Chondrocyte (in vitro differentiated cells): ENCODE data around the gene BRICD5. TPM values are rescaled to one million over a fixed set of nuclear protein-coding genes. Genes with fewer than 3 reads are reported as not detected.
"Not testable (repeated sequence)": the region's sequence is repeated elsewhere in the genome, so short reads cannot be mapped to it uniquely, and the experiment has no call there.

Source experiments
- DNase-seq: peaks from one replicate; pipeline ENCODE4 v3.0.0; 2021; ENCODE audit warnings: mixed read lengths, low spot score
- H3K27ac Mint-ChIP-seq: one replicate; pipeline ENCODE4 v1.8.0; 2021; ENCODE audit warnings: mild to moderate bottlenecking, moderate library complexity, mixed read lengths; ENCODE audit not compliant: unreplicated experiment
- H3K27me3 Mint-ChIP-seq: 2 replicates; pipeline ENCODE4 v1.8.0; 2021; ENCODE audit warnings: low read depth, mixed read lengths
- H3K36me3 Mint-ChIP-seq: 2 replicates; pipeline ENCODE4 v1.8.0; 2021; ENCODE audit warnings: low read depth, mixed read lengths
- H3K4me1 Mint-ChIP-seq: 2 replicates; pipeline ENCODE4 v1.8.0; 2021; ENCODE audit warnings: low read depth, mild to moderate bottlenecking, mixed read lengths
- H3K4me3 Mint-ChIP-seq: one replicate; pipeline ENCODE4 v1.8.0; 2021; ENCODE audit warnings: mild to moderate bottlenecking, moderate library complexity, mixed read lengths; ENCODE audit not compliant: unreplicated experiment
- H3K9me3 Mint-ChIP-seq: 2 replicates; pipeline ENCODE4 v1.8.0; 2021; ENCODE audit warnings: low read depth, mixed read lengths
- total RNA-seq: library from RNA; stranded (reverse); gene quantifications from 3 replicates; pipeline ENCODE4 v1.2.1, GENCODE V29; 2021
- TF ChIP-seq, protein P1 (sequence below): fragments of 200-600 bp; sonication (generic); IDR thresholded peaks from 2 replicates; pipeline ENCODE4 v1.5.0; 2021; ENCODE audit warnings: antibody characterized with exemption, mild to moderate bottlenecking, moderate library complexity

The BRICD5 gene
- total RNA-seq, 1 donor from 2014 or later = 5.4 TPM

DNA sequence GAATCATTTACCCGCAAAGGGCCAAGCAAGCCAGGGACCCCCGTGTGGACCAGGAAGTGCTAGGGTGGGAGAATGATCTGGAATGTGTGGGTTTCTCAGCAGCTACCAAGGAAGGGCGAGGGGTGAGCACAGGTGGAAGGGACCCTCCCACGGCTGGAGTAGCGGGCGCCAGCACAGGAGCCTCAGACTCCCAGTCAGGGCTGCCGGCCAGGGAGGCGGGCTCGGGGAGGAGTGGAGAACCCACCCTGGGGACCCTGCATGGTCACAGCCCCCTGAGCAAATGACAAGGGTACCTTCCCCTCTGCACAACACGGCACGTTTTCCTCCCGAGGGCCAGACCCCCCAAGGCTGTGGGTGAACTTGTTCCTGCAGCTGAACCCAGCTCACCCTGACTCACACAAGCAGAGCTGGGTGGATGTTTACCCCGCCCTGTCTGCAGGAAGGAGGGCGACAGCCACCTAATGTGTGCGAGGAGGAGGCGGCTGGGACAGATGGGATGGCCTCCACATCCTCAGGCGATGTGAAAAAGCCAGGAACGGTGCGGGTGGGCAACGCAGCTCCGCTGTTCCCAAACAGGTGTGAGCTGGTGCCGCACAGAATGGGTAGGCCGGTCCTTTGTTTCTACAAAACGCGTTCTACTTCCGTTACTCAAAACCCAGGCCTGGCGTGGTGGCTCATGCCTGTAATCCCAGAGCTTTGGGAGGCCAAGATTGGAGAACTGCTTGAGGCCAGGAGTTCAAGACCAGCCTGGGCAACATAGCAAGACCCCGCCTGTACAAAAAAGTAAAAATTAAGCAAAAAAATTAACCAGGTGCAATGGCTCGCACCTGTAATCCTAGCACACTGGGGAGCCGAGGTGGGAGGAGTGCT, 34.5 kb upstream of the BRICD5 start:
- Mint-ChIP-seq H3K36me3 (peaks cover 5% of the 10 kb centered on the region), H3K9me3 (no peaks in the 10 kb centered on the region), H3K27me3 (no peaks in the 10 kb centered on the region), H3K27ac (no peak overlapping the region), H3K4me3 (no peak overlapping the region), H3K4me1 (peaks cover 2% of the 10 kb centered on the region)
- TF ChIP-seq, protein P1, sequence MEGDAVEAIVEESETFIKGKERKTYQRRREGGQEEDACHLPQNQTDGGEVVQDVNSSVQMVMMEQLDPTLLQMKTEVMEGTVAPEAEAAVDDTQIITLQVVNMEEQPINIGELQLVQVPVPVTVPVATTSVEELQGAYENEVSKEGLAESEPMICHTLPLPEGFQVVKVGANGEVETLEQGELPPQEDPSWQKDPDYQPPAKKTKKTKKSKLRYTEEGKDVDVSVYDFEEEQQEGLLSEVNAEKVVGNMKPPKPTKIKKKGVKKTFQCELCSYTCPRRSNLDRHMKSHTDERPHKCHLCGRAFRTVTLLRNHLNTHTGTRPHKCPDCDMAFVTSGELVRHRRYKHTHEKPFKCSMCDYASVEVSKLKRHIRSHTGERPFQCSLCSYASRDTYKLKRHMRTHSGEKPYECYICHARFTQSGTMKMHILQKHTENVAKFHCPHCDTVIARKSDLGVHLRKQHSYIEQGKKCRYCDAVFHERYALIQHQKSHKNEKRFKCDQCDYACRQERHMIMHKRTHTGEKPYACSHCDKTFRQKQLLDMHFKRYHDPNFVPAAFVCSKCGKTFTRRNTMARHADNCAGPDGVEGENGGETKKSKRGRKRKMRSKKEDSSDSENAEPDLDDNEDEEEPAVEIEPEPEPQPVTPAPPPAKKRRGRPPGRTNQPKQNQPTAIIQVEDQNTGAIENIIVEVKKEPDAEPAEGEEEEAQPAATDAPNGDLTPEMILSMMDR = no peak
- no peak for DNase-seq

DNA sequence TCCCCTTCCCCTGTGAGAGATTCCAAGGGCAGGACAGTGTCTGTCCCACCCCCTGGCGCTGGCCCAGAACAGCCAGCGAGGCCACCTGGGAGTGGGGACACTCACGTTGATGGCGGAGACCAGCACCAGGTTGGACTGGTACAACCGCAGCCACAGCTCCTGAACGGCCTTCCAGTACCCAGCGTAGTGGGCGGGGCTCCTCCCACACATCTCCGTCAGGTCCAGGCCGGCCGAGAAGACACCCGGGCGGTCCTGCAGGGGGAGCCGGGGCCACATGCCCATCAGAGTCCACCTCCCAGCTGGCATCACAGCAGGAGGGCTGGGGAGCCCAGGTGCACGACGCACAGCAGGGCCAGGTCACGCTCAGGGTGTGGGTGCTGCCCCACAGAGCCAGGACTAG, 33.6 kb upstream of the BRICD5 start:
- H3K4me1 Mint-ChIP-seq = no peaks in the 10 kb centered on the region
- no peak overlapping the region for H3K27ac Mint-ChIP-seq
- H3K9me3 Mint-ChIP-seq = no peaks in the 10 kb centered on the region
- no peaks in the 10 kb centered on the region for H3K27me3 Mint-ChIP-seq
- no peak overlapping the region for H3K4me3 Mint-ChIP-seq
- TF ChIP-seq, protein P1 = peak; percentile 28
- no peak for DNase-seq
- H3K36me3 Mint-ChIP-seq = peaks cover 5% of the 10 kb centered on the region

DNA sequence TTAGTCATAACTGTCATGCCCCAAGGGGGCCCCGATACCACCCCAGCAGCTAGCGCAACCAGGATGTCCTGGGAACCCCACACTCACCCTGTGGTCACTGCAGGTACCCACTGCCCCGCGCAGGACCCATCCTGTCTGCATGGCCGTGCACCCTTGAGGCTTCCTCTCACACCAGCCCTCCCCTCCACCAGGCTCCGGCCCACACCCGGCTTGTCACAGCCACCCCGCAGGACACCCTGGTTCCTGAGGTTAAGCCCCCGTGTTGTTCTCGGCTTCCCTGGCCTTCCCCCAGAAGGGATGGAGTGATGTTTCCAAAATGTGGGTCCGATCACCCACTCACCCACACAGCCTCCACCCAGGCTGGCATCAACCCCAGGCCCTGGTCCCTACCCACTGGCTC, 33.1 kb upstream of the BRICD5 start:
- no peaks in the 10 kb centered on the region for H3K9me3 Mint-ChIP-seq
- TF ChIP-seq, protein P1 = no peak
- H3K36me3 Mint-ChIP-seq = peaks cover 5% of the 10 kb centered on the region
- H3K4me3 Mint-ChIP-seq = no peak overlapping the region
- no peaks in the 10 kb centered on the region for H3K4me1 Mint-ChIP-seq
- no peak overlapping the region for H3K27ac Mint-ChIP-seq
- DNase-seq = no peak
- no peaks in the 10 kb centered on the region for H3K27me3 Mint-ChIP-seq

DNA sequence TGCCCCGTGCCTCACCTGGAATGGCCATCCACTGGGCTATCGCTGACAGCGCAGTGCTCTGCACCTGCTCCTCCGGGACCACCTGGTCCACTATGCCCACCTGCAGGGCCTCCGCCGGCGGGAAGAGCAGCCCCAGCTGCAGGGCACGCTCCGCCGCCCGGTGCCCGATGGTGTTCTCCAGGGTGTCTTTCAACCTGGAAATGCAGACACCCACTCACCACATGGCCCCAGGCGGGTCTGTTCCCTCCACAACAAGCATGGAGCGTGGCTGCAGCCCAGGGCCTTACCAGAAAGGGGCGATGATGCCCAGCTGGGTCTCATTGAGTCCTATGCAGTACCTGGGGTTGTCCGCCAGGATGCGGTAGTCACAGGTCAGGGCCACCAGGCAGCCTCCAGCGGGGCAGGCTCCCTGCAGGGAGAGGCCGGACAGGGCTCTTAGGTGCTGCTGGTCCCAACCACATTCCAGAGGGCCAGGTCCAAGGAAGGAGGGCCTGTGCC, 32.4 kb upstream of the BRICD5 start:
- TF ChIP-seq, protein P1 = no peak
- Mint-ChIP-seq H3K27ac (no peak overlapping the region), H3K4me3 (no peak overlapping the region), H3K4me1 (no peaks in the 10 kb centered on the region), H3K36me3 (peaks cover 5% of the 10 kb centered on the region), H3K9me3 (no peaks in the 10 kb centered on the region), H3K27me3 (no peaks in the 10 kb centered on the region)
- DNase-seq = peak; percentile 92

DNA sequence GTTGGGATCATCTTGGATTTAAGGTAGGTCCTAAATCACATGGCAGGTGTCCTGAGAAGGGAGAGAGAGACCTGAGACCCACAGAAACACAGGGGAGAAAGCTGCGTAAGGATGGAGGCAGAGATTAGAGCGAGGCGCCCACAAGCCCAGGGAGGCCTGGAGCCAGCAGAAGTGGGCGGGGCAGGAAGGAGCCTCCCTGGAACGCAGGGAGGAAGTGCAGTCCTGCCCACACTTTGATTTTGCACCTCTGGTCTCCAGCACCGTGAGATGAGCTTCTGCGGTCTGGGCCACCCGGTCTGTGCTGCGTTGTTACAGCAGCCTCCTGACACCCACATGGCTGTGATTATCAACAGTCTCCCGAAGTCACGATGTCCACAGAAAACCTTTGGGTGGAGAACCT, 31.9 kb upstream of the BRICD5 start:
- Mint-ChIP-seq H3K9me3 (no peaks in the 10 kb centered on the region), H3K4me3 (no peak overlapping the region), H3K36me3 (peaks cover 5% of the 10 kb centered on the region), H3K27ac (no peak overlapping the region), H3K27me3 (no peaks in the 10 kb centered on the region), H3K4me1 (no peaks in the 10 kb centered on the region)
- DNase-seq = no peak
- TF ChIP-seq, protein P1 = no peak

DNA sequence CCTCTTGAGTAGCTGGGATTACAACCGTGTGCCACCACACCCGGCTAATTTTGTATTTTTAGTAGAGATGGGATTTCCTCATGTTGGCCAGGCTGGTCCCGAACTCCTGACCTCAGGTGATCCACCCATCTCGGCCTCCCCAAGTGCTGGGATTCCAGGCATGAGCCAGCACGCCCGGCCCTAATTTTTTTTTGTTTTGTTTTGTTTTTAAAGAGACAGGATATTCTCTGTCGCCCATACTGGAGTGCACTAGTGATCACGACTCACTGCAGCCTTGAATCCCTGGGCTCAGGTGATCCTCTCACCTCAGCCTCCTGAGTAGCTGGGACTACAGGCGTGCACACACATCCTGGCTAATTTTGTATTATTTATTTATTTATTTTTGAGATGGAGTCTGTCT, 29.7 kb upstream of the BRICD5 start:
- H3K4me1 Mint-ChIP-seq = not testable (repeated sequence)

More for the DNA sequence above, 29.7 kb upstream of the BRICD5 start:
- not testable (repeated sequence) for H3K27me3 Mint-ChIP-seq, H3K27ac Mint-ChIP-seq, H3K36me3 Mint-ChIP-seq, H3K4me3 Mint-ChIP-seq, H3K9me3 Mint-ChIP-seq, DNase-seq
